AG04450 (cell line): ENCODE measurements around the gene BLOC1S1. TPM values are rescaled to one million over a fixed set of nuclear protein-coding genes. Genes with fewer than 3 reads are reported as not detected.

Experiments used
- CTCF ChIA-PET: fragments of 300-600, 350-600 bp; formaldehyde crosslinking; extraction: SDS; loops from one replicate; lab custom pipeline; 2022; ENCODE audit warnings: antibody characterized with exemption, inconsistent platforms; lab: Charles Lee
- POLR2A ChIA-PET: fragments of 350-600 bp; formaldehyde crosslinking; extraction: SDS; loops from one replicate; lab custom pipeline; 2021; ENCODE audit warnings: antibody characterized with exemption, inconsistent platforms; lab: Yijun Ruan, JAX
- DNase-seq: peaks from one replicate; pipeline ENCODE4 v3.0.0-alpha.2; 2011; ENCODE audit warnings: low read depth, low spot score
- H3K27ac ChIP-seq: one replicate; pipeline ENCODE4 v1.5.1; 2012; ENCODE audit warnings: low read depth, low read length, control low read depth
- H3K27me3 ChIP-seq: one replicate; pipeline ENCODE4 v1.6.0; 2012; ENCODE audit warnings: low read length; ENCODE audit not compliant: control insufficient read depth, insufficient read depth
- H3K4me3 ChIP-seq: 2 replicates; pipeline ENCODE4 v1.5.1; 2011; ENCODE audit warnings: mild to moderate bottlenecking, low read depth, low read length, control low read depth
- H3K9me3 ChIP-seq: 2 replicates; pipeline ENCODE4 v1.5.1; 2012; ENCODE audit warnings: low read length; ENCODE audit not compliant: control insufficient read depth, insufficient read depth
- CTCF ChIP-seq: IDR thresholded peaks from 2 replicates; pipeline ENCODE4 v1.5.1; 2011; ENCODE audit warnings: low read depth, low read length, control low read depth, inconsistent platforms
- polyA plus RNA-seq: library from polyadenylated mRNA; depleted of rRNA; stranded (reverse); fragments of >200 nt; gene quantifications from 2 replicates; pipeline ENCODE4 v1.2.3, GENCODE V29; 2011; rRNA removed
- small RNA-seq: library from RNA; depleted of rRNA; stranded (forward); fragments of <200 nt; gene quantifications from one replicate; pipeline ENCODE3, GENCODE V24; 2012; ENCODE audit warnings: low read depth; ENCODE audit not compliant: insufficient read length

The BLOC1S1 gene
- polyA plus RNA-seq, 1 experiment: 132 TPM

- Histone ChIP-seq H3K27me3 (no peaks in the 10 kb centered on the region), H3K9me3 (no peaks in the 10 kb centered on the region), H3K27ac (no peak overlapping the region), H3K4me3 (no peak overlapping the region)
- ChIA-PET POLR2A (no interaction called here), CTCF (interaction anchor here (1.1 to 1.9 kb wide), 2 partner anchors 29 to 31 kb away, joined by 3 to 5 read pairs; no protein-coding TSS in a partner anchor)
- TF ChIP-seq CTCF: no peak
- DNase-seq: no peak
Measured at GRCh38 chr12:55765736-55766290, 50.0 kb downstream of the BLOC1S1 start.

GRCh38 chr12:55767156-55767555 is 51.3 kb downstream of the BLOC1S1 start:
- H3K27me3 ChIP-seq: no peaks in the 10 kb centered on the region
- H3K27ac ChIP-seq: no peak overlapping the region
- POLR2A ChIA-PET: interaction anchor here (0.6 to 1.0 kb wide), 2 partner anchors 11 to 350 kb away, joined by 4 to 5 read pairs; partner anchors contain the start of gene RPL41
- H3K9me3 ChIP-seq: no peaks in the 10 kb centered on the region
- CTCF ChIA-PET: interaction anchor here (1.2 to 1.9 kb wide), 2 partner anchors 30 to 159 kb away, joined by 3 to 5 read pairs; no protein-coding TSS in a partner anchor
- no peak for DNase-seq
- no peak overlapping the region for H3K4me3 ChIP-seq
- no peak for TF ChIP-seq CTCF

Small RNA genes within 50 kb of the gene (small RNA-seq; reads per million reads assigned to genes)
- gene AC009779.1 (not detected), gene RF00017 (not detected)

Other genes with a start within 250 kb of the BLOC1S1 start
- gene OR6C70, start 245.9 kb upstream of the BLOC1S1 start, polyA plus RNA-seq: not detected in 2 replicates
- not detected in 2 replicates for gene OR6C68, start 223.7 kb upstream of the BLOC1S1 start, polyA plus RNA-seq
- not detected in 2 replicates for gene OR6C4, start 166.4 kb upstream of the BLOC1S1 start, polyA plus RNA-seq
- gene OR2AP1, start 143.6 kb upstream of the BLOC1S1 start, polyA plus RNA-seq: not detected in 2 replicates
- gene OR10P1, start 79.2 kb upstream of the BLOC1S1 start, polyA plus RNA-seq: not detected in 2 replicates
- 9.1 and 12.2 TPM in 2 replicates for gene ITGA7, start 8.1 kb upstream of the BLOC1S1 start, polyA plus RNA-seq
- 4.9 and 5.2 TPM in 2 replicates for gene RDH5, start 4.3 kb downstream of the BLOC1S1 start, polyA plus RNA-seq
- 1,757 and 1,955 TPM in 2 replicates for gene CD63, start 13.0 kb downstream of the BLOC1S1 start, polyA plus RNA-seq
- gene GDF11, start 27.1 kb downstream of the BLOC1S1 start, polyA plus RNA-seq: 4.2 and 6.7 TPM in 2 replicates
- 129 and 178 TPM in 2 replicates for gene SARNP, start 101.7 kb downstream of the BLOC1S1 start, polyA plus RNA-seq
- 40.9 and 49.3 TPM in 2 replicates for gene ORMDL2, start 102.0 kb downstream of the BLOC1S1 start, polyA plus RNA-seq
- gene DNAJC14, start 113.5 kb downstream of the BLOC1S1 start, polyA plus RNA-seq: 10.9 and 15.0 TPM in 2 replicates
- 43.8 and 46.3 TPM in 2 replicates for gene MMP19, start 126.9 kb downstream of the BLOC1S1 start, polyA plus RNA-seq
- gene PYM1, start 211.8 kb downstream of the BLOC1S1 start, polyA plus RNA-seq: 34.9 and 35.3 TPM in 2 replicates
- gene DGKA, start 215.1 kb downstream of the BLOC1S1 start, polyA plus RNA-seq: 53.6 and 59.7 TPM in 2 replicates
- gene PMEL, start 250.0 kb downstream of the BLOC1S1 start, polyA plus RNA-seq: 1.6 and 2.2 TPM in 2 replicates